ENCODE data around the gene CIB2. TPM values are rescaled to one million over a fixed set of nuclear protein-coding genes. Genes with fewer than 3 reads are reported as not detected.

Gene CIB2
- polyA plus RNA-seq, 1 of the 3 experiments (the other 2 are of a cell fraction): 39.6 TPM

DNA sequence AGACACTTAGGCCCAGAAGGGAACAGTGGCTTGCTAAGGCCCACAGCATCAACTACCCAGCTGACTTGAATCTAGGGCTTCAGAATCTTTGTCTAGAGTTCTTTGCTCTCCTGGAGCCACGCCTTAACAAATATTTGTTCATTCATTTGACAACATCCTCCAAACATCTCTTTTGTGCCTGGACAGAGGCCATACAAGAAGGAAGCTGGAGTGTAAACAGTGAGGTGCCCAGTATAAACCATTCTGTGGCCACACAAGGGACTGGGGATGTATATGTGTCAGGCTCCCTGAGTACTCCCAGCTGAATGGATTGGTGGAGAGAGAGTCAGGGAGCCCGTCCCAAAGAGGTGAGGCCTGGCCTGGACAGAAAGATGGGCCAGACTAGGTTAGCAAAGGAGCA lies 3.4 kb downstream of the CIB2 start:
- peaks cover 6% of the 10 kb centered on the region for H3F3A ChIP-seq (replicated peaks; ENCODE audit: insufficient read depth)
- H3K9ac ChIP-seq: no peak overlapping the region
- no peaks in the 10 kb centered on the region for H3K9me3 ChIP-seq
- H2AFZ ChIP-seq (ENCODE audit: low read depth): no peak overlapping the region
- H3K27ac ChIP-seq (ENCODE audit: low read depth in 2 of 2, low read length in 1 of 2): no peak overlapping the region
- ChIA-PET CTCF (interaction anchor here (1.9 to 8.4 kb wide), 3 partner anchors 15 to 114 kb away, joined by 7 to 72 read pairs (median 14); no protein-coding TSS in a partner anchor), POLR2A (no interaction called here)
- no peak overlapping the region for H3K4me3 ChIP-seq (ENCODE audit: low read depth in 2 of 2, low read length in 1 of 2)
- WGBS (ENCODE audit: low lambda C conversion rate): 92% methylated on average over 2 of the region's 2 CpGs
- no peaks in the 10 kb centered on the region for H4K20me1 ChIP-seq (ENCODE audit: insufficient read depth)
- TF ChIP-seq FOXM1 (IDR thresholded peaks at IDR 0.05; ENCODE audit: low read depth) (no peak), FOSL2 (IDR thresholded peaks at IDR 0.05; ENCODE audit: borderline replicate concordance, low read depth) (no peak), JUND (IDR thresholded peaks at IDR 0.05) (no peak), GABPA (IDR thresholded peaks at IDR 0.05; ENCODE audit: low read depth) (no peak), FOXJ3 (CRISPR knock-in tag; IDR thresholded peaks at IDR 0.05) (no peak), TAF1 (IDR thresholded peaks at IDR 0.05; ENCODE audit: borderline replicate concordance, low read depth, low read length) (no peak), RXRA (IDR thresholded peaks at IDR 0.05; ENCODE audit: borderline replicate concordance, low read depth) (no peak), RAD21 (IDR thresholded peaks at IDR 0.05; ENCODE audit: low read length) (no peak), REST (IDR thresholded peaks at IDR 0.05; ENCODE audit: low read depth, low read length) (no peak)
- TF ChIP-seq, protein P1, sequence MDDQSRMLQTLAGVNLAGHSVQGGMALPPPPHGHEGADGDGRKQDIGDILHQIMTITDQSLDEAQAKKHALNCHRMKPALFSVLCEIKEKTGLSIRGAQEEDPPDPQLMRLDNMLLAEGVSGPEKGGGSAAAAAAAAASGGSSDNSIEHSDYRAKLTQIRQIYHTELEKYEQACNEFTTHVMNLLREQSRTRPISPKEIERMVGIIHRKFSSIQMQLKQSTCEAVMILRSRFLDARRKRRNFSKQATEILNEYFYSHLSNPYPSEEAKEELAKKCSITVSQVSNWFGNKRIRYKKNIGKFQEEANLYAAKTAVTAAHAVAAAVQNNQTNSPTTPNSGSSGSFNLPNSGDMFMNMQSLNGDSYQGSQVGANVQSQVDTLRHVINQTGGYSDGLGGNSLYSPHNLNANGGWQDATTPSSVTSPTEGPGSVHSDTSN (IDR thresholded peaks at IDR 0.05): no peak
- H3K9me2 ChIP-seq: no peaks in the 10 kb centered on the region
- H3K27me3 ChIP-seq (ENCODE audit: insufficient read depth): no peaks in the 10 kb centered on the region
- peaks cover 0 to 7% of the 10 kb centered on the region in 2 experiments; a peak in 1 of 4 replicates for H3K4me1 ChIP-seq (ENCODE audit: control insufficient read depth in 1 of 2, insufficient read depth in 2 of 2, low read depth in 1 of 2, low read length in 1 of 2)
- H3K79me2 ChIP-seq (ENCODE audit: insufficient read depth): no peaks in the 10 kb centered on the region
- H3K36me3 ChIP-seq (replicated peaks in 1 of 2; ENCODE audit: control insufficient read depth in 1 of 2, insufficient read depth in 2 of 2, low read length in 1 of 2): no peaks in the 10 kb centered on the region
- H3K4me2 ChIP-seq: no peak overlapping the region
- no peak for DNase-seq

GRCh38 chr15:78125267-78125666 lies 6.0 kb downstream of the CIB2 start:
- no peaks in the 10 kb centered on the region for H3K27me3 ChIP-seq (ENCODE audit: insufficient read depth)
- POLR2A ChIA-PET: no interaction called here
- H3K27ac ChIP-seq (ENCODE audit: low read depth in 2 of 2, low read length in 1 of 2): no peak overlapping the region
- H3K9me2 ChIP-seq: no peaks in the 10 kb centered on the region
- H4K20me1 ChIP-seq (ENCODE audit: insufficient read depth): no peaks in the 10 kb centered on the region
- H3K4me1 ChIP-seq (ENCODE audit: control insufficient read depth in 1 of 2, insufficient read depth in 2 of 2, low read depth in 1 of 2, low read length in 1 of 2): no peaks in the 10 kb centered on the region; a peak in 1 of 4 replicates
- H3K79me2 ChIP-seq (ENCODE audit: insufficient read depth): no peaks in the 10 kb centered on the region
- 69% methylated on average over 3 of the region's 3 CpGs for WGBS (ENCODE audit: low lambda C conversion rate)
- no peaks in the 10 kb centered on the region for H3K9me3 ChIP-seq
- CTCF ChIA-PET: interaction anchor here (1.2 to 8.4 kb wide), 4 partner anchors 70 to 158 kb away, joined by 3 to 72 read pairs (median 8); no protein-coding TSS in a partner anchor
- no peaks in the 10 kb centered on the region for H3K36me3 ChIP-seq (replicated peaks in 1 of 2; ENCODE audit: control insufficient read depth in 1 of 2, insufficient read depth in 2 of 2, low read length in 1 of 2)
- TF ChIP-seq MXI1 (IDR thresholded peaks at IDR 0.05; ENCODE audit: low read depth, low read length) (no peak), RFX5 (IDR thresholded peaks at IDR 0.05; ENCODE audit: low read length) (no peak), REST (IDR thresholded peaks at IDR 0.05; ENCODE audit: low read depth, low read length) (peak; percentile 64; the same call in 1 of the 2 replicates), ZBTB33 (IDR thresholded peaks at IDR 0.05; ENCODE audit: borderline replicate concordance, low read depth) (no peak), POLR2AphosphoS5 (IDR thresholded peaks at IDR 0.05; ENCODE audit: low read depth, low read length) (no peak), GATA2 (CRISPR knock-in tag; IDR thresholded peaks at IDR 0.05) (no peak)
- H3F3A ChIP-seq (replicated peaks; ENCODE audit: insufficient read depth): no peaks in the 10 kb centered on the region
- H3K4me3 ChIP-seq (ENCODE audit: low read depth in 2 of 2, low read length in 1 of 2): no peak overlapping the region
- H3K9ac ChIP-seq: no peak overlapping the region
- DNase-seq: no peak
- H2AFZ ChIP-seq (ENCODE audit: low read depth): no peak overlapping the region
- no peak overlapping the region for H3K4me2 ChIP-seq
